GM18505 (cell line): ENCODE measurements around the gene R3HDML.

Experiments used
- ATAC-seq: cut with Tn5 transposase; IDR thresholded peaks from one replicate; pipeline ENCODE4 v1.9.1; 2021; ENCODE audit not compliant: unreplicated experiment
- POLR2A ChIP-seq: IDR thresholded peaks from 4 replicates; pipeline ENCODE4 v1.6.1; 2011; ENCODE audit warnings: borderline replicate concordance; ENCODE audit not compliant: insufficient read depth, insufficient read length; ENCODE audit errors: extremely low read depth

R3HDML gene

DNA sequence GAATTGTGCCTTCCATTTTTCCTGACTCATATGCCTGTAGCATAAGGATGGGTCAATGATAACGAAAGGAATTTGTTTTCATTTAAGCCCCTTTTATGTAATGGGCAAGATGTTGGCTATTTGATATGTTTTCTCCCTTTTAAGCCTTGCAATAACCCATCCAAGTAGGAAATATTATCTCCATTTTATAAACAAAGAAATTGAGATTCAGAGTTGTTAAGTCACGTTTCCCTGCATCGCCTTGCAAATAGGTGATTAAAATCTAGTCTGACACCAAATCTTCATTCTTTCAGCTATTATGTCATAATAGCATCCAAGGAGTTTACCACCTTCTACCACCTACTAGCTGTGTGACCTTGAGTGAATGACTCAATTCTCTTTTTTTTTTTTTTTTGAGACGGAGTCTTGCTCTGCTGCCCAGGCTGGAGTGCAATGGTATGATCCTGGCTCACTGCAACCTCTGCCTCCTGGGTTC lies 25.7 kb downstream of the R3HDML start:
- TF ChIP-seq POLR2A: no peak
- ATAC-seq: no peak

DNA sequence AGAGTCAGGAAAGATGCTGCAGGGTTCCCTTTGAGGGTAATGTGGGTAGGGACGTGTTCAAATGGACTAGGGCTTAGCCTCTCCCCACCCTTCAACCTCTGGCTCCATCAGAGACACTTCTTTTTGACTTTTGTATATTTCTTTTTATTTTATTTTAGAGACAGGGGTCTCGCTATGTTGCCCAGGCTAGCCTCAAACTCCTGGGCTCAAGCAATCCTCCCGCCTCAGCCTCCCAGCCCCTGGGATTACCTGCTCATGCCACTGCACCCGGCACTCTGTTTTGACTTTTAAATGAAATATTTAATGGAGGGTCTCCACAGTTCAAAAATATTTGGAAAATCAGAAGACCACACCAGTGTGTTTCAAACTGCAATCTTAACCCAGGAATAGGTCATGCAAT lies 27.2 kb downstream of the R3HDML start:
- ATAC-seq: no peak
- TF ChIP-seq POLR2A: no peak

DNA sequence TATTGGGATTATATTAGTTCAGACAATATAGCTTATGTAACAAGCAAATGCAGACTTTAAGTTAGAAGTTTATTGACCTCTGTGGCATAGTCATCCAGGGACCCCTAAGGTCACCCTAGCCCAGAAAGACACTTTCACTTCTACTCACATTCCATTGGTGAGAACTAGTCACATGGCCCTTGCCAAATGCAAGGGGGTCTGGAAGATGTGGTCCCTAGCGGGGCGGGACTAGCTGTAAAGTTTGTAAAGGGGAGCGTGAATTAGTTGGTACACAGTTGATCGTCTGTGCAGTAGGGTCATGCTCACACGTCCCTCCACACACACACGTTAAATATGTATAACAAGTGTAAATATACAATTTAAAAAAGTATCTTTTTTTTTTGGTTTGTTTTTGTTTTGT lies 27.9 kb downstream of the R3HDML start:
- TF ChIP-seq POLR2A: no peak
- no peak for ATAC-seq

DNA sequence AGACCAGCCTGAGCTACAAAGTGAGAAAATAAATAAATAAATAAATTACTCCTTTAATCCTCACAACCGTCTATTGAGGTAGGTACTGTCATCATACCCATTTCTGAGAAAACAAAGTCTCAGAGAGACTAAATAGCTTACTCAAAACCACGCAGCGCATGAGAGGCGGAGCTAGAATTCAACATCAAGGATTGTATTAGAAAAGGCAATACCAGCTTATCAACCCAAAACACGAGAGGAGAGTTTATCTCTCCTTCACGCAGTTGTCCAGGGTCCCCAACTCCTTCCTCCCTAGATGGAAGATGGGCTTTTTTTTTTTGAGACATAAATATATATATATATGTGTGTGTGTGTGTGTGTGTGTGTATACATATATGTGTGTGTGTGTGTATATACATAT lies 30.9 kb downstream of the R3HDML start:
- ATAC-seq: no peak
- TF ChIP-seq POLR2A: no peak

DNA sequence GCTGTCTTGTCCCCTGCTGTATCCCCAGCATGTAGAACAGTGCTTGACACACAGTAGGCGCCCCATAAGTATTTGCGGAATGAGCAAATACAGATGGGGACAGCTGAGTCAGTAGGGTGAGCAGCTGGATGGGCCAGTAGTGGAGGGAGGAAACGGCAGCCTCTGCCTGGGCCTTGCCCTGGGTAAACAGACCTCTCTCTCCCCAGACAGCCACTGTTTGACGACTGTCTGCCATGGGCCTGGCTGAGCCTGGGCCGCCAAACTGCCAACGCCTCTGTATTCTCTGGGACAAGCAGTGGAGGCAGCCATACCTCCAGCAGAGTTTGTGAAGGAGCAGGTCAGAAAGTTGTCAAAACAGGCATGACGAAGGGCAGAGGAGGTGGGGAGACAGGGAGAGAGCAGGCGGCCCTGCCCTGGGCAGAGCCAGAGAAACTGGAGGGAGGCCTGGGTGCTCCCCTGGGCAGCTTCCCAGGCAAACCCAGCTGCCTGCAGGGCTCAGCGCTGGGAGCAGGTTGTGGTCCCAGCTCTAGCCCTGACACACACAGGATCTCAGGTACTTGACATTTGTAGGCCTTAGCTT lies 33.9 kb downstream of the R3HDML start:
- no peak for ATAC-seq
- TF ChIP-seq POLR2A: no peak

DNA sequence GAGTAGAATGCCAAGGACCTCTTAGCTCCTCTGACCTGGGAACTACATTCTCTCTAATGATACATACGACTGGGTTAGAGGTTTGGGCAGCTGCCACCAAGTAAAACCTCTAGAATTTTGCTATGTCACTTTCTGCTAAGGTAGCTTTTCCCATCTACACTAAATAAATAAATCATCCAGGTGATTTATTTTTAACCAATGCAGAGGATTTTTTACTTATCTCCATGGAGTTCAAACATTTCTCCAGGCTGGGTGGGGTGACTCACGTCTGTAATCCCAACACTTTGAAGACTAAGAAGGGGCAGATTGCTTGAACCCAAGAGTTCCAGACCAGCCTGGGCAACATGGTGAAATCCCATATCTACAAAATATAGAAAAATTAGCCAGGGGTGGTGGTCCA lies 45.8 kb downstream of the R3HDML start:
- no peak for ATAC-seq
- TF ChIP-seq POLR2A: no peak

DNA sequence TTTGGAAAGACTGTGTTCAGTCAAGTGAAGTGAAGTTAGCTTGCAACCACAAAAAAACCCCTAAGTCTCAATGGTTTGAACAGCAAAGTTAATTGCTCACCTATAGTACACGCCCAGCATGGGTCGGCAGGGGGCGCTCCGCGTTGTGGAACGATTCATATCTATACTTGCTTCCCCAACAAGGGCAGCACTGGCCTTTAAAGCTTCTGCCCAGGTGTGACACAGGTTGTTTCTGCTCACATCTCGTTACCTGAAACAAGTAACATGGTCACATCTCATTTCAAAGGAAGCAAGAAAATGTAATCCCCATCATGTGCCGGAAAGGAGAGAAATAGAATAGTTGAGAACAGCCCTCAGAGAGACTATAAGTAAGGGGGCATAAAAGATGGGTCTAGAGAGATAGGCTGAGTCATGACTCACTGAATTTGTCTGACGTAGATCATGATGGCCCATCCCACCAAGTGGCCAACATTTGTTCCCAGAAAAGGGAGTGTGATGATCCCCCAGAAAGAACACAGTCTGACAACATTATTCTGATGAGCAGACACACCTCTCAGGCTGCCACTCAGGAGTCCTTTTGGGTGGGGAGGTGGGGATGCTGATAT lies 47.7 kb downstream of the R3HDML start:
- TF ChIP-seq POLR2A: no peak
- no peak for ATAC-seq

DNA sequence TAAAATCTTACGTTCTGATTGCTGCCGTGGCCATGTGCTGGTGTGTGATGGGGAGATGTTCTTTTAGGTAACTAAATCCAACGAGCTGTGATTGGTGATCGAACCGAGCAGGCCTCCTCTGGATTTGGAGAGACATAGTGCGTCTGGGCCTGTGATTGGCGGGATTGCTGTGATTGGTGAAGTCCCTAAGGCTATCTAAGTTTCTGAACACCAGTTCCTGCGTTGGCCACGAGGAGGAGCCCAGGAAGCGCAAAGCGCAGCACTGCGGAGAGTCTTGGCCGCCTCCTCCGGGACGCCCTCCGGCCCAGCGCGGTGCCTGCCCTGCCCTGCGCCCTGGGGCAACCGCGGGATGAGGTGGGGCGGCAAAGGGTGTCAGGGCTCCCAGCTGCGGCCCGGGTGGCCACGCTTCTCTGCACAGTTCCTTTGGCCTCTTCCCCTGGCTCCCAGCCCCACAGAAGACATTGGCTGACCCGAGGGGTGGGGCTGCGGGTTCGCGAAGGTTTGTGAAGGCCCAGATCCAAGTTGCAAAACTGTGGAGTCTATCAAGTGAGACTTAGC lies 51.7 kb downstream of the R3HDML start:
- no peak for TF ChIP-seq POLR2A
- peak; percentile 63 for ATAC-seq

DNA sequence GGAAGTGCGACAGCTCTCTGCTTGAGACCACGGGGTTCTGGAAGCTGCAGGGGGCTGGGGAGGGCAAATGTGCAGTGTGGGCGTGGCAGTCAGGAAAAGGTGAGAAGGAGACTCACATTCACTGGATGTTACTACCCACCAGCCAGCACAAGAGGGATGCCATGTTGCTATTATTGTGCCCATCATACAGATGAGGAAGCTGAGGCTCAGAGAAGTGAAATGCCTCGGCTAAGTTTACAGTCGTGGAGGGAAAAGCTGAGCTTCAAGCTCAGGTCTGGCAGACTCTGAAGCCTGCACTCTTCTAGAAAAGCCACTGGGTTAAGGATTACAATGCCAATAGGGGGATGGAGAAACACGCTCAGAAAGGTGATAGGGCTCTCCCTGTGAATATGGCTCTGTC lies 53.0 kb downstream of the R3HDML start:
- ATAC-seq: no peak
- no peak for TF ChIP-seq POLR2A

DNA sequence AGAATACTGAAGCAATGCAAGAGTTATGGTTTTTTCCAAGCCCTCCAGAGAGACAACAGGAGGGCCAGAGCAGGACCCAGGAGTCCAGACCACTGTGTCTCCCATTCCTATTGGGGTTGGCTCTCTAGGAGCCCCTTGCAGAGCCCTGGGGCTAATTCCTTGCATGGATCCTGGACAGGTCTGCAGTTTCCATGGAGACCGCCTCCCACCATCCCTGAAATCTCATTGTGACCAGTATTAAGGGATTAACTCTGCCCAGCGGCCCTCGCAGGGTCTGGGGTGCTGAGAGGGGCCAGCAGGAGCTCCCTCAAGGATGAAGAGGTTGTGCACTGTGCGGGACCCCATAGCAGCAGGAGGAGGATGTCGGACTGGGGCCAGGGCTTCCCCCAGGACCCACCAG lies 53.4 kb downstream of the R3HDML start:
- no peak for ATAC-seq
- TF ChIP-seq POLR2A: no peak

DNA sequence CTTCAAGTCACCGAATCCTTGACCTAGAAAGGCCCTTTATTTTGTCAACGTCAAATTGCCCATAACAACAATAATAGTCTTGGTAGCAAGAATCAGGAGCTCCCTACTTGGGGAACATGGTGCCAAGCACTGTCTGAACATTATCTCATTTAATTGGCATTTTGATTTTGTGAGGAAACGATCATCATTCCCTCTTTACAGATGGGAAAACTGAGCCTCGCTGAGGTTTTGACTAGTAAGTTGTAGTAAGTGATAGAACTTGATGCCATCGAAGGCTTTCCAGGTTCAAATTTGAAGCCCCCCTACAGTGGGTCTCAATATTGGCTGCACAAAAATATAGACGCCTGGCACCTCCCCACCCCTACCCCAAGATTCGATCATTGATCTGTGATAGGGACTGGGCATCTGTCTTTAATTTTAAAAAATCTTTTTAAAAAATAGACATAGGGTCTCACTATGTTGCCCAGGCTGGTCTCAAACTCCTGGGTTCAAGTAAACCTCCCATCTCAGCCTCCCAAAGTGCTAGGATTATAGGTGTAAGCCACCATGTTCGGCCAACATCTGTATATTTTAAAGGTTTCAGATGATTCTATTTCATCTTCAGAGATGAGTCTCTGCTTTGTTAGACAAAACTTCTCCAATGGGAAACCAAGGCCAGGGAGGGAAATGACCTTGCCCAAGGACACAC lies 55.4 kb downstream of the R3HDML start:
- no peak for ATAC-seq
- TF ChIP-seq POLR2A: no peak

DNA sequence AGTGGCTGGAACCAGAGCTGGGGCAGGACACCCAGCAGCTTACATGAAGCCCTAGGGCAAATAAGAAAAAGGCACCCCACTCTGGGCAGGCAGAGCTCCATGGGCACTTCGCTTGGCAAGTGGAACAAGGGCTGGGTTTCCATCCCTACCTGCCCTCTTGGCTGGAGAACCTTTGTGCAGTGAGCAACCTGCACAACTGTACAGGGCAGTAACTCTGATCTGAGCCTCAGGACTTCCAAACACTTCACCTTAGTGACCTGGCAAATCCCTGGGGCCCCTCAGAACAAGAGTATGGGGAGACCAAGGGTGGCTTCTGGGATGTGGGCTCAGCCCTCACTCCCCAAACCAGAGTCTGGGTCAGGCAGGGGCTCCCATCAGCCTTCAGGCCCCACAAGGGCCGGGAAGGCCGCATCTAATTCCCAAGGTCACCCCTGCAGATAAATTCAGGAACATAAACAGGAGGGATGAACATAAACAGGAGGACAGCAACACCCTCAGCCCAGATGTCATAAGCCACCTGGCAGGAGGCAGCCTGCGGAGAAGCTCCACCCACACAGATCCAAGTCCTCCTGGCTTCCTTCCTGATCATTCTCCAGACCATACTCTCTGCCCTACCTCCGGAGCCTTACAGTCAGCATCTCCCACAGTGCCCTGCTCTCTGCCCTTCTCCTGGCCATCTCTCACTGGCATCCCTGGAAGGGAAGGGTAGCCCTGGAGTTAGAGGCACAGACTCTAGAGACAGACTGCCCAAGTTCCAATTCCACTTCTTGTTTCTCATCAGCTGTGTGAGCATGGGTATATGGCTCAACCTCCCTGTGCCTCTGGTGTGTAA lies 56.1 kb downstream of the R3HDML start:
- no peak for ATAC-seq

More for the DNA sequence above, 56.1 kb downstream of the R3HDML start:
- no peak for TF ChIP-seq POLR2A
